NCI-H2029 (cell line): ENCODE results near the gene NKD1.

Experiments
- DNase-seq: peaks from one replicate; lab custom pipeline; 2025; lab: John Stamatoyannopoulos, UW

NKD1 gene

GRCh38 chr16:50631249-50631984 lies 83.2 kb downstream of the NKD1 start:
- DNase-seq = no peak

DNA sequence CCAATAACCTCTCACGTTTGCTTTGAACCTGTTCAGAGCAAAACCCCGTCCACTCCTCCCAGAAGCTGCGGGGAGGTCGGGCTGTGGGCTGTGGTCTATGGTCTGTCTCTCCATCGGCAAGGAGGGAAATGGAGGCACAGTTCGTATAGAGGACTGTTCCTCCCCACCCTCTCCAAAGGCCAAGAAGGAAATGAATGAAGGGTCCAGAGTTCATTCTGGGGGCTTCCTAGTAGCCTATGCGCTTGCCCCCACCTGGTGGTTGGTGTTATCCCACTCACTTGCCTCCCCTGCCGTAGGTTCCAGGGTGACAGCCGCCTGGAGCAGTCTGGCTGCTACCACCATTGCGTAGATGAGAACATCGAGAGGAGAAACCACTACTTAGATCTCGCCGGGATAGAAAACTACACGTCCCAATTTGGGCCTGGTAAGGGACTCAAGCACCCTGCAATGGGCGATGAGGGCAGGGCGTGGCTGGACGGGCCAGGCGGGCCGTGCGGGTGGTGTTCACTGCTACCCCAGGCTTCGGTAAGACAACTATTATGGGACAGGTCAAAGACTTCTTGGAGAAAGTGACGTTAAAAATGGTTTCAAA lies 83.9 kb downstream of the NKD1 start:
- DNase-seq = no peak

- DNase-seq = no peak
These were observed 85.0 kb downstream of the NKD1 start for GRCh38 chr16:50632927-50633800.

- DNase-seq = no peak
These were observed 85.9 kb downstream of the NKD1 start for GRCh38 chr16:50634090-50634489.

- DNase-seq = no peak
These were observed 86.8 kb downstream of the NKD1 start for GRCh38 chr16:50634947-50635346.

DNA sequence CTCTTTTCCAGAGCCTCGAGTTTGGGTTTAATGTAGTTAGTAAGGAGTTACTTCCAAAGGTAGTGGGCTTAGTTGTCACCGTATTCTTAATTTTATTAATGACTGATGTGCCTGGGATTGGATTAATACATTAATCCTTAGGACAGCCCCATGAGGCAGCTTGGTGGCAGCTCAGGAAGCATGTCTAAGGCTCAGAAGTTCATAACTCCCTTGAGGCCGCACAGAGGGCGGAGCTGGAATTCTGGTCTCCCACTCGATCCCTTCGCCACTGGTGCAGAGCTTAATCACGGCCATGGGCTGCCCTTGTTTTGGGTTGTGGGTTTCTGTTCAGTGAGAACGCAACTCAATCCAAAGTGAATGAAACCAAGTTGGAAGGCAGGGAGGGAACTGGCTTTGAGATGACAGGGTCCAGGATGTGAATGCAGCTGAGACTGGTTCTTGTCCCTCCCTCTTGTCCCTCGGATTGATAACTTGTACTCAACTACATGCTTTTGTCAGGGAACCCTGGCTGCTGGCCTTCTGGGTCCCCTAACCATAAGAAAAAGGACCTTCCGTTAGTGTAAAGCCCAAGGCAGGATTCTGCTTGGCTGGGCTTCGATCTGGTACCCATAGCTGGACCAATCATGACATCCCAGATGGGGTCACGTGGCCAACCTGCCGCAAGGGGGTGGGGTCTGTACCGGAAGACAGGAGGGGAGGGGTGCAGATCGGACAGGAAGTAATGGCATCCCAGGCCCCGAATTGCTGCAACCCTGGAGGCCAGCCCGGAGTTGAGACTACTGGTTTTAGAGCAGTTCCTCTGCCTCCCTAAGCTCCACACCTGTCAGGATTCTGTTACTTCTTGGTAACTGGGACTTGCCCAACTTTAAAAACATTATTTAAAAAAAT lies 87.6 kb downstream of the NKD1 start:
- DNase-seq = no peak

DNA sequence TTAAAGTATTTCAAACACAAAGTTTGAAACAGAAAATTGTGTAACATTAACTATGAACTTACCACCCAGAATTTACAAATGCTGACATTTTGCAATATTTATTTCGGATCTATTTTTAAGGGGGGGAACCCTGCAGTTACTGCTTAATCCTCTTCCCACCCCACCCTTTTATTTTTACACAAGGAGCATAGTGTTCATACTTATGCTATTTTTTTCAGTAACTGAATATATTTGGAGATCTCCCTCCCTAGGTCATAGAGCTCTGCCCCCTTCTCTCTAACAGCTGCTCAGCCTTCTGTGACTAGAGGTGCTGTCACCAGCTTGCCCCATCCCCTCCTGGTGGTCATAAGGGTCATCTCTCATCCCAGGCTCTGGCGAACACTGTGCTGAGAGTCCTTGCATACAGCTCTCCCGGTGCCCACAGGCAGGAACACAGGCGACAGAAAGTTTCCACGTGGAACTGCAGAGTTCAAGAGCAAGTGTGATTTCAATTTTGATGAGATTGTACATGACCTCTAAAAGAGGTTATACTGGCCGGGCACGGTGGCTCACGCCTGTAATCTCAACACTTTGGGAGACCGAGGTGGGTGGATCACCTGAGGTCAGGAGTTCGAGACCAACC lies 88.7 kb downstream of the NKD1 start:
- DNase-seq = no peak

GRCh38 chr16:50637716-50638602 lies 89.8 kb downstream of the NKD1 start:
- no peak for DNase-seq

DNA sequence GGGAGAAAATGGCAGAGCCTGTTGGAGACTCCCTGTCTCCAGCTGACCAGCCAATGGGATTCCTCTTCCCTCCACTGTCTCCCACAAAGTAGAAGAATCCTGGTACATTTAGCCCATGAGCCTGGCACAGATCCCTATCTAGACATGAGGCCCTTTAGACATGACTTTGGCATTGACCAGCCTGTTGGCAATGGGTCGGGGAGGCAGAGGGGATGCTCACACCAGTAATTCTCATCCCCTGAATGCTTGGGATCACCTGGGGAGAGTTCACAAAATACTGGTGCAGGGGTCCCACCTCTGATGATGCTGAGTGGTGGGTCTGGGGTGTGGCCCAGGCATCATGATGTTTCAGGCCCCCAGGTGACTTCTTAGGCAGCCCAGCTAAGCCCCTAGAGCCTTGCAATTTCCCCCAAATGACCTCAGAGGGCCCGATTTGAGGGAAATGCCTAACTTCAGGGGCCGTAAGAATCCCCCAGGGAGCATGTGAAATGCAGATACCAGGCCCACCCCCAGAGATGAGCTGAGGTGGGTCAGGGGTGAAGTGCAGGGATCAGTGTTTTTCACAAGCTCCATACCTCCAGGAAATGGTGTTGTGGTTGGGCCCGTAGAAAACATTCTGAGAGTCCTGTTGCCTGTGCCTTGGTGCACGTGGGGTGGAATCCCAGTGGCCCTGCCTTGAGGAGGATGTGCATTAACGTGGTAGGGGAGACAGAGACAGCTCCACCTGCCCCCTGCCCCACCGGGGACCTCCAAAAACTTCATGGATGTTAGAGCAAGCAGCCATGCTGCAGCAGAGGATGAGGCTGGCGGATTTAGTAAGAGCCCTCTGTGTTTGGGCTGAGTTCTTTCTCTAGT lies 90.8 kb downstream of the NKD1 start:
- no peak for DNase-seq

DNA sequence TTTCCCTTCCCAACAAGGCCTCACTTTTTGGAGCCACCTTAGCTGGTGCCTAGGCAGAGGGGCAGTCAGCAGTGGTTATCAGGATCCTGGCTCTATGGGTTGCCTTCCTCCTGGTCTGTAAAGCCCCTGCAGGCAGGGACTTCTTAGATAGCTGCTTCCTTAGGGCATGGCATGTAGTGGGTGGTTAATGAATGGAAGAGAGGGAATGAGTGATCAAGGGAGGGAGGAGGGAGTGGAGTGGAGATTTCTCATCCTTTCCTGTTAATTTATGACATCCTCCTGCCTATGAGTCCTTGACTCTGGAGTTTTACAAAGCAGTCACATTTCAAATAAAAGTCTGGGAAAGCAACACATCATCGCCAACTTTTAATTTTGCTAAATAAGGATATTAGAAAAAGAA lies 92.2 kb downstream of the NKD1 start:
- DNase-seq = no peak

DNA sequence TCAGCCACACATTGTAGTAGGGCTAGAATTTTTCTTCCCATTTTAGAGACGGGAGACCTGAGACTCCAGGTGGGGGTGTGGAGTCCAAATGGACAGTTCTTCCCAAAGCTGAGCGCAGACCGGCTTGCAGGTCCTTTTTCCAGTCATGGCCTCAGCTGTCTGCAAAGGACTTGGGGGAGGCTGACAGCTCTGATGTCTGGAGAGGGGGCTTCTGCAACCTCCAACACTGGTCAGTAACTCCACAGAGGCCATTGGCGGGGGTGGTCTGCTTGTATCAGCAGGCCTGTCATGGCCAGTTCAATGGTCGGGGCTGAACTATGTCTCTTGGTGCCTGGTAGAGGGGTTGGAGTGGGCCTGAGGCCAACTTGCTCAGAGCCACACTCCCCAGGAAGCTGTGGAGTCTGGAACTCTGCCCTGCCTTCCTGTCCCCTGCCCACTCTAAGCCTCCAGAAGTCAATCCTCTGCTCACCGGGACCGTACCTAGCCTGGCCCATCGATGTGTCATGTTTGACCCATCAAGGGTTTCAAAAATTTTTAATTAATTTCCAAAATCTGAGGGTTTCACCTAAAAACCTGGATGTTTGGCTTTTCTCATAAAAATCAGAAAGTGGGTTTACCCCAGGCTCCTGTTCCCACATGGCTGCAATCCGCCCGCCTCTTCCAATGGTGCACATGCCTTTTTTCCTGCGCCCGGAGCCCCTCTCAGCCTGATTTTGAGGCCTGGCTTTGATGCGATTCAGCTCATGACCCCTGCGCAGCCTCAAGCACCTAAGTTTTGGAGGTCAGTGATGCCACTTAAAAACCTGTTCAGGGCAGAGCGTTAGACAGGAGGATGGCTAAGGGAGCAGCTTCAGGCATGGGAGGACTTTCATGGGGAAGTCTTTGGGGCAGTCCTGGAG lies 93.0 kb downstream of the NKD1 start:
- DNase-seq = no peak

- no peak for DNase-seq
These were observed 93.6 kb downstream of the NKD1 start for GRCh38 chr16:50641818-50642187.

- DNase-seq = no peak
These were observed 94.2 kb downstream of the NKD1 start for GRCh38 chr16:50642349-50642748.

DNA sequence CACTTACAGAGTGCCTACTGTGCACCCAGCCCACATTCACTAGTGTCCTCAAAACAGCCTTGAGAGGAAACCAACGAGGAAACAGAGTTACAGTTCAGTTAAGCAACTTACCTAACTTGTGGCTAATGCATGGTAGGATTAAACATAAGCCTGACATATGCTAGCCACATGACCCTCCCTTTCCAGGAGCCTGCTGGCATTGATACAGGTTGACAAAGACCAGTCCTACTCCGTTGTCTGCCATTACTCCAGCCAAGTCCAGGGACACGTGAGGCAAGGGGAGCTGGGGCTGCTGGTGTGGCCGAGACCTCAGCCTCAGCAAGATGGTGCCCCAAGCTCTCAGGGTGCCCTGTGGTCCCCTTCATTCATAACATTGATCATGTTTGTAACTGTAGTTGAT lies 95.0 kb downstream of the NKD1 start:
- no peak for DNase-seq

DNA sequence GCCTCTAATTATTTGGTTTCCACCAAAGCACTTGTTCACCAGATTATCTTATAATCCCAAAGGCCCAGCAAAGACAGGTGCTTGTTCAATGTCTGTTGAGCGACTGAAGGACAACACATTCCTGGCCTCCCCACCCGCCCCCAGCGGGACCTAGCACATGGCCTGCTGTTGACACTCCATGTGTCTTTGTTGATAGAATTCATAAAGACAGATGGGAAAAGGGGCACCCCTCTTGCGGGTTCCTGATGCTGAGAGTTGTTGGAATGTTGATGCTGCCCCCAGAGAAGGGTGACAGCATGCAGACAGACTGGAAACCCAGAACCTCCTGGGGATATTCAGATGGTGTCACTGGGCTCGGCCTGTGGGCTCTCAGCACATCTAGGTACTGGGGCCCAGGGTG lies 96.0 kb downstream of the NKD1 start:
- DNase-seq = no peak

DNA sequence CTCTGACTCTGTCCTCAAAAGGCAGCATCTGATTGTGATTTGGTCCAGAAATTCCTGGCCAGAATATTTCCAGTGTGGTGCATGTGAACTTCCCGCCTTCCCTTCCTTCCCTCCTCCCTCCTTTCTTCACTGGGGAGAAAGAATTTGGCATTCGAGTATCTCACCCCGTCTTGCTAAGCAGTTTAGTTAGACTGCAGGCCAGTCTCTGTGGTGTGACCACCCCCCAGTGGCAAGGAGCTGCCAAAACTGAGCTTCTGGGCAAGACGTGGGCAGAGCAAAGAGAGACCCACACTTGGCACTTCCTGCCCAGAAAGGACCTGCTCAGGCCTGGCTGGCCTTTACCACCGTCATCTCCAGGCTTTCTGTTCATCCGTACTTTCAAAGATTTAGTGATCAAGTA lies 96.5 kb downstream of the NKD1 start:
- DNase-seq = no peak

- no peak for DNase-seq
These were observed 97.5 kb downstream of the NKD1 start for GRCh38 chr16:50645563-50646220.

GRCh38 chr16:50646345-50646744 lies 98.1 kb downstream of the NKD1 start:
- no peak for DNase-seq
